Activated CD8-positive, alpha-beta memory T cell treated with anti-CD3 and anti-CD28 coated beads, Interleukin-2, amount 50 U/mL, for 24 hours (primary cell): Measurements from ENCODE around the gene ANGEL1.

Experiments used
- DNase-seq: peaks from one replicate; pipeline ENCODE4 v3.0.0-alpha.2; 2020; ENCODE audit errors: extremely low read depth

Gene ANGEL1

DNA sequence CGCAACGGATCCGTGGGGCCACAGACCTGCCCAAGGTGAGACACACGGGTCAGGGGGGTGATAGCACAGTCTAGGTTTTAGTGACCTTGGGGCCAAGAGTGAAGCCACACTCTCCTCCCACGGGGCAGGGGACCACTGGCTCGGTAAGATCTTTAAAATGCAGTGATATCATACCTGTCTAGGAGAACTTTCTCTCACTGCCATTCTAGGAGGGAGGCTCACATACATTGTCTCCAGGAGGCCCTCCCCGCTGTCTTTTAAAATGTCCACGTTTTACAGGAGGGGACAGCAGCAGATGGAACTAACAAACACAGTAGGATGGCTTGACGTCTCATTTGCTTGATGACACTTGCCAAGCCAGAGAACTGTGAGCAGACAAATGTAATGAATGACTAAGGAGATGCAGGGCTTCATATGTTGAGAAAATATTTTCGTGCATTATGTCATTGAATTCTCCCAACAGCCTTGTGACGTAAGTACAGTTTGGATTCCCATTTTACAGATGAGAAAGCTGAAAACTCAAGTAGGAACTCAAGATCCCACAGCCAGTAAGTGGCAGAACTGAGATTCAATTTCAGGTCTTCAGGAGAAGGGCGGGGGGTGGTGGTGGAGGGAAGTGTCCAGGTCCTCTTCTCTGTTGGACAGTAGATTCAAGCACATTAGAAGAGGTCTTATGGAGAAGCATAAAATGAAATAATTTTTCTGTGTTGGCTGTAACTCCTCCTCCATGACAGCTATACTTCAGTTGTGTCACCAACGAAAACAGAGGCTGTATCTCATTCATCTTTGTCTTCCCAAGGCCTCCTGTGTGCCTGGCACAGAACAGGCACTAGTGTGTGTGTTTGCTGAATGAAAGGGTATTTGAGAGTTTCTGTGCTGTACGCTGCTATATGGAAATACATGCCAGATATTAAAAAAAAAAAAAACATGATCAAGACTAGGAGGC lies 49.3 kb downstream of the ANGEL1 start:
- no peak for DNase-seq

DNA sequence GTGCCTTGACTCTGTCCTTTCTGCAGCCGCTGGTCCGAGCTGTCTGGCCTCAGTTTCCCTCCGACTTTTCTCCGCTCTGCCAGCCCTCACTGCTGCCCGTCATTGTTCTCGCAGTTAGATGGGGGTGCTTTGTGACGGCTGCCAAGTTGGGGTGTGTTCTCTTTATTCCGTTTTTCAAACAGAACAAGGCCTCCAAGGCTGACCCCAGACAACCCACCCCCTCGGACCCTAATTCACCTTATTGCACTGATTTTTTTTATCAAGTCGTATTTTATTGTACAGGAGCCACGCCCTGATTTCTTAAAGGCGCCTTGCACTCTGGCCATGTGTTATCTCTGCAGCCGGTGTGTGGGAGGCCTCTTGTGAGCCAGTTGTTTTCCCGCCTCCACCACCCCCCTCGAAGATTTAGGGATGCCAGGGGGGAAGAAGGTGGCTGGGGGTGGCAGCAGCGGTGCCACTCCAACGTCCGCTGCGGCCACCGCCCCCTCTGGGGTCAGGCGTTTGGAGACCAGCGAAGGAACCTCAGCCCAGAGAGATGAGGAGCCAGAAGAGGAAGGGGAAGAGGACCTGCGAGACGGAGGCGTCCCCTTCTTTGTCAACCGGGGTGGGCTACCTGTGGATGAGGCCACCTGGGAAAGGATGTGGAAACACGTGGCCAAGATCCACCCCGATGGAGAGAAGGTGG lies 50.1 kb downstream of the ANGEL1 start:
- DNase-seq: no peak

DNA sequence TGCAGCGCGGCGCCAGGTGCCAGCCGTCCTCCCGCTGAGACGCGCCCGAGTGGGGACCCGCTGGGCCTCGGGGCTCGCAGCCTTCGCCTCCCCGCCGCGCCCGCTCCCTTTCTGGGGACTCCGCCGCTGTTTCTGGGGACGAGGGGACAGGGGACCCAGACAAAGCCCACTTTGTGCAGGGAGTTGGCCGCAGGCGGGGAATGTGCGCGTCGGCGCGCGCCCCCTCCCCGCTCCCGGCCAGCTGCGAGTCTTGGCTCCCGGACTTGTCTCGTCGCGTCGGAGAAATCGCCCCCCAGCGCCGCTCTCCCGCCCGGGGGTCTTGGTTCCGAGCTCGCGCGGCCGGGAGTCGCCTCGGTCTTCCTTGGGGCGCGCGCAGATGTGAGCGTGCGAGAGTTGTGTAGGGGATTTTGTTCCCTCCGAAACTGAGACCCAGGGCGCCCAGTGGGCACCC lies 50.7 kb downstream of the ANGEL1 start:
- DNase-seq: no peak

DNA sequence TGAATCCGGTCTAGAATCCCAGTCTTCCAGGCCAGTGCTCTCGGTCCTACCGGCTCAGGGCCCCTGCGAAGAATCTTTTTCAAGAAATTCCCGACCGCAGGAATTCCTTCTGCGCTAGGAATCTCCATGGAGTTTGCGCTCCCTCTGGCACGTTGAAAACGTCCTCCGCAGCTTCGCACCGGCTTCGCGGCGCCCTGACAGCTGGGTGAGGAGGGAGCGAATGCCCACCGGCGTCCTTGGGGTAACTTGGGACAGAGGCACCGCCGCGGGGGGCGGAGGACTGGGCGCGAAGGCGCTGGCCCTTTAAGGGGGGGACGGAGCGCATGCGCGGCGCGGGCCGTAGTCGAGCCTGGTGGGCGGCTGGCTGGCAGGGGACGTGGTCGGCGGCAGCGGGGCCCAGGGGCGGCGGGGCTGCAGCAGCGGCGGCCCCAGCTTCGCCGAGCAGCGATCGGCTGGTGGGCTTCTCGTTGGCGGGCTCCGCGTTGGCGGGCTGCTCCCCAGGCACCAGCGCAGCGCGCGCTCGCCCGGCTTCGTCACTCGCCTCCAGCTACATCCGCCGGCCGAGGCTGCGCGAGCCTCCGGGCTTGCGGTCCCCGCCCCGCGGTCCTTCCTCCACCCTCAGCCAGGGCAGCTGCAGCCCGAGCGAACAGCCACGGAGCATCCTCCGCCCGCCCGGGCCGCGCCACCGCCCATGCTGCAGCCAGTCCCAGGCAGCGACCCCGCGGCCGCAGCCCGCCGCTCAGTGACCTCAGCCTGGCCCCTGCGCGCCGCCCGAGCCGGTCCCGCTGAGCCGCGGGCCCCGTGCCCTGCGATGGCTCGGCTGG lies 51.3 kb downstream of the ANGEL1 start, which contains the start of gene VASH1:
Gene VASH1, plus strand, starts transcription at position 333 of the 824 bp plus-strand sequence. CDS start 1,354 bp downstream, outside the sequence.
- DNase-seq: no peak

DNA sequence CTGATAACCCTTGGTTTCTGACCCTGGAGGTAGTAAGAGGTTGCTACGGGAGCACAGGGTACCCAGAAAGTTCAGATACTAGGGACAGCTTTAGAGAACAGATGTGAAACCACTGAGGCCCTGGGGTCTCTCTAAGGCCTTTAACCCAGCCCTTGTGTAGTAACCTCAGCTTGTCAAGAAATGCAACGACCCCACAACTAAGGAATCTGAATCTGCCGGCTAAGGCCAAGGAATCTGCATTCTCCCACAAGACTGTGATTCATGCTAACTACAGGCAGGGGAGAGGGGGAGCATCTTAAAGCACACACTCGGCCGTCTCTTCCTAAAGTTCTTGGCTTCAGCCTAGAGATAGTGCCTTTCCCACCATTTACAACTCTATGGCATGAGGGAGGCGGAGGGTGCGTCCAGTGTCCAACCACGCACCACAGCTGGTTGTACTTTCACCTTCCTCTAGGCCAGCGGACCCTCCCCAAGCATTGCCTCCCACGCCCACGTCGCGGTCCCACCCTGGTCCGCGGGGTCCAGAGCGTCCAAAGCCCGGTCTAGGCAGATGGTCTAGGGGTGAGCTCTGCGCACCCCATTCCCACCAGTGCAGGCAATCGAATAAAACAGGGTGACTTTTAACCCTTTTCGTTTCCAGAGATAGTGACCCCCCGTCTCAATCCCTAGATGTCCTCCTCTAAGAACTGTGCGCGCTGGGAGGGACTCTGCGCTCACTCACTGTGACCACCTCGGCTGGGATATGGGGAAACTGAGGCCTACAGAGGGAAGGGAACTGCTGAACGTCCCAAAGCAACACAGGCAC lies 52.1 kb downstream of the ANGEL1 start:
- no peak for DNase-seq

DNA sequence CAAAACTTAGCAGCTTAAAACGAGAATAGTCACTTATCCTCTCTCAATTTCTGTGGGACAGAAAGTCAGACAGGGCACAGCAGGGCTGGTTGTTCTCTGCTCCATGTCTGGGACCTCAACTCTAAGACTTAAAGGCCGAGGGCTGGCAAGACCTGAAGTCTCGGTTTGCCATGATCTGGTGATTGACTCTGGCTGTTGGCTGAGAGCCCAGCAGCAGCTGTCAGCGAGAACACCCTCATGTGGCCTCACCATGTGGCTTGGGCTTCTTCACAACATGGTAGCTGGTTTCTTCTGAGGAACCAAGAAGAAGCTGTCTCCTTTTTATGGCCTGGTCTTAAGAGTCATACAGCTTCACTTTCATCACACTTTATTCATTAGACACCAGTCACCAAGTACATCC lies 53.1 kb downstream of the ANGEL1 start:
- DNase-seq: no peak

DNA sequence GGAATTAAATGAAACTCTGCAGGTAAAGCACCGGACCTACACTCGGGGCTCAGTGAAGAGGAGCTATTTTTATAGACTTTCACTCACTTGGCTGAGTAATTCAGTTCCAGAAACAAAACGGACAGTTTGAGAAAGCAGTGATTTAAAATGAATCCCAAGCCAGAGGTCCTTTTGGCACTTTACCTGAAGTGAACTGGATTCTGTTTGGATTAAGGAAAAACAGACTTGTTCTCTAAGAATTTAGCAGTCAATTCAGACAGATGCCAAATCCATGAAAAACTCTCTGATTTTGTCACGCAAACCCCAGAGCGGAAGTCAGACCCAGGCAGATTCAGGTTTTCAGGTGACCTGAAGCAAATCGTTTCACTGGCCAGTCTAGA lies 56.3 kb downstream of the ANGEL1 start:
- DNase-seq: no peak

DNA sequence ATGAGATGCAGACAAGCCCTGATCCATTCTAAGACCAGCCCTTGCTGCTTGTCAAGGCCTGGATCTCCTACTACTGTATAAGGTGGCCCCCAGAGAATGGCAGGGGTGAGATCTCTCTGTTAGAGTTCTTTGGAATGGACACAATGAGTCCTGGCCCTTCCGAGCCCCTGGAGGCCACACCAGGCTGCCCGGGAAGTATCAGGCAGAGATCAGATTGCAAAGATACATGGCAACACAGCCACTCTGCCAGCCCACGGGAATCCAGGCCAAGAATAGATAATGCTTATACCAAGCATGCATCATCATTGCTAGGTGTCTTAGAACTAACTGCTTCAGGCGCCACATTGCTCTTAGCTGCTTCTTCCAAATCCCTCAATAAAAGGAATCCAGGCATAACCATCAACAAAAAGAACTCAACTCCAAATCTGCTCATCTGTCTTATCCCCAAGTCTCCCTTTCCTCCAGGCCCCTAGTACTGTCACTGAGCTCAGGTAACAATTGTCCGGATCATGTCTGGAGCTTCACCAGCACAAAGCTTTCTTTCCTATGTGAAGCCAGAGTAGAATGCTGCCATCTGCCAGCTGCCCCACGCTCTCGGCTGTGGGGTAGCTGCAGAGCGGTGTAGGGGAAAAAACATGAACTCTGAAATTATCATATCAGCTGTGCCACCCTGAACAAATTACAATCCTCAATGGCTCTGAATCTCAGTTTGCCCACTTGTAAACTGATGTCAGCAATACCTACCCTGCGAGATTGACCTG lies 56.9 kb downstream of the ANGEL1 start:
- DNase-seq: no peak

DNA sequence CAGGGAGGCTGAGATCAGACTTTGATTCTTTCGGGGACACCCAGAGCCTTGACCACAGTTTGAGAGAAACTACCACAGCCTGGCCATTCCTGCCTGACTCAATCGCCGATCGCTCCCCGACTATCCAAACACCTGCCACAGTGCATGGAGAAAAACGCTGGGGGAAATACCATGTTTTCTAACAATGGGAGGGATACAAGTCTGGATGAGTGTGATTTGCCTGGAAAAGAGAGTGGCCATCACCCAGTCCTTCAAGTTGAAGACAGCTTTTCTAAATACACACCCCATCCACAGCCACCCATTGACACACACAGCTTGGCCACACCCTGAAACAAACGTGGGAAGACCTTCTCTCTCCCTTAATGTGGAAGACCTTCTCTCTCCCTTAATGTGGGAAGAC lies 58.1 kb downstream of the ANGEL1 start:
- DNase-seq: no peak

DNA sequence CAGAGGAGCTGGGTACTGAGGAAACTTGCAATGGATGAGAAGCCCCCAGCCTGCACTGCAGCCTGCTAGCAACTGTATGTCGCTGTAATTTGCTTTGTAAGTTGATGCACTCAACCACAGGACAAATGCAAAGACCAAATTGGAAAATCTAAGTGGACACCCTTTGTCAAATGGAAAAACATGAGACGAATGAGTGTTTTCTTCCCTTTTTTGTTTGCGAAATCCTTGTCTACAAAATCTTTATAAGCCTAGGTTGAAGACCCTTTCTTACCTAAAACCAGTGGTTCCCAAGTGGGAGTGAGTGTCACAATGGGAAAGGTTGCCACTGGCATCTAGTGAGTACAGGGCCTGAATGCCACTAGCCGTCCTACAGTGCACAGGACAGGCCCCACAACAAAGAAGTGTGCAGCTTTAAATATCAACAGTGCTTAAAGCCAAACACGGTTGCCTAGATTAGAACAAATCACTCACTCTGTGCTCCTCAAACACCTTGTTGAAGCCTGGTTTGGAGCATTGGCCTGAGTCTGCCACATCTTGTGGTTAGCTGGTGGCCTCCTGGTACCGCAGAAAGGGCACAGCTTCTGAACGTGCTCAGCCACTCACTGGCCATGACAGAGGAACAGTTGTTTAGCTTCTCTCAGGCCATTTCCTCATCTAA lies 59.0 kb downstream of the ANGEL1 start:
- DNase-seq: no peak

DNA sequence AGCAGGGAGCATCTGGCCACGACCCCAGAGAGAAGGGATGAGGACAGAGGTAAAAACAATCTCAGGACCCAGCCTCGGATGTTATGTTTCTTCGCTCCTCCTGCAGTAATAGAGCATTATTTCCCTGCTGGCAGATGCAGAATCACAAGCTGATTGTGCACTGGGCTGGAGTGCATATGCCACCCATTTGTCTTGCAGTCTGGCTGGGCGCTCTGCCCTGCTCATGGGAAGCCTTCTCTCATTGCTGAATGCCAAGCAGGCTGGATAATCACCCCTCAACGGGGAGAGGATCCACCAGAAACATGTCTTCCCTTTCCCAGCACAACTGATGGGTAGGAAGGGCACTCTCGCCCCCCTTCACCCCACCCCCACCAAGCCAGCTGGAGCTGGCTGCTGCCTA lies 59.9 kb downstream of the ANGEL1 start:
- DNase-seq: no peak

DNA sequence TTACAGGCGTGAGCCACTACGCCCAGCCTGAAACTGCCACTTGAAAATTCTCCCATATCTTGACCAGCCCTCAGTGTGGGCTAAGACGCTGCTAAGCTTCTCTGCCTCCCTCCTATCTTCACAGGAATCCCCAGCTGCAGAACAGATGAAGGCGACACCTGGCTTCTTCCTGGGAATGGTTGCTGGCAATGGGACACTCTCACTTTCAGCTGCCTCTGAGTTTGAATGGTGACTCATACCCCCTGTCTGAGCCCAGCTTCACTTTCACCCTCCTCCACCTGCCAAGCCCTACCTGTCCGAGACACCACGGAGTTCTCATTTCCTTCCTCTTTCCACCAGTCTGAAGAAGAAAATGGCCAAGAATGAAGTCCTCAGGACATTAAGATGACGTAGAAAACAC lies 69.7 kb downstream of the ANGEL1 start:
- DNase-seq: no peak

DNA sequence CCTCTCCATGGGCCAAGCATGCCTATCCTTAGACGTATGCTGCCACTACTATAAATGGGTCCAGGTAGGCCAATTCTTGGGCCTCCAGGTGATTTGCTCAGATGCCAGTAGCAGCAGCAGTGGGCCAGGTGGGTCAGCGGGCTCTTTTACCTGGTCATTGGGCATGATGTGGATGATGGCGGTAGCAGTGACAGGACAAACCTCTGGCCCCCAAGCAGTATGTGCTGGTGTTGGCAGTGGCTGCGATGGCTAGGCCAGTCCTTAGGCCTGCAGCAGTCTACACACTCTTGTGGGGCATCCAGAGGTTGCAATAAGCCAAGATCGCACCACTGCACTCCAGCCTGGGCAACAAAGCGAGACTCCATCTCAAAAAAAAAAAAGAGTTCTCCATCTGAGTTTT lies 70.5 kb downstream of the ANGEL1 start:
- no peak for DNase-seq

DNA sequence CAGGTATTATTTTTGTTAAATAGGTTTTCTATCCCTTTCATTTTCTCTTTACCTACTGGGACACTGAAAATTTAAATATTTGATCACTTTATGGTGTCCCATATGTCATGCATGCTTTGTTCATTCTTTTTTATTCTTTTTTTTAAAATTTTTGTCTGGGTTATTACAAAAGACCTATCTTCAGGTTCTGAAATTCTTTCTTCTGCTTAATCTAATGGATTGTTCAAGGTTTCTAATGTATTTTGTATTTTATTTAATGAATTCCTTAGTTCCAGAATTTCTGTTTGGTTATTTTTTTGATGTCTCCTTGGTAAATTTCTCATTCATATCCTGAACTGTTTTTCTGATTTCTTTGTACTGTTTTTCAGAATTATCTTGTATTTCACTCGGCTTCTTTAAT lies 71.6 kb downstream of the ANGEL1 start:
- DNase-seq: no peak
